GM23338 (cell line): ENCODE results near the gene AGPS. TPM values are rescaled to one million over a fixed set of nuclear protein-coding genes. Genes with fewer than 3 reads are reported as not detected.

ENCODE experiments used
- ATAC-seq: fragments of 200-7000 bp; cut with Tn5 transposase; 3 replicates; pipeline ENCODE4 v1.9.1; 2020
- DNase-seq: peaks from one replicate; pipeline ENCODE4 v3.0.0-alpha.2; 2015; ENCODE audit warnings: low spot score
- H2AFZ ChIP-seq: fragments of 200-600 bp; sonication (generic); 2 replicates; pipeline ENCODE4 v1.8.0; 2016; ENCODE audit warnings: antibody characterized with exemption, mild to moderate bottlenecking, moderate library complexity
- H3F3A ChIP-seq: fragments of 200-600 bp; sonication (generic); replicated peaks from 2 replicates; pipeline ENCODE4 v1.8.0; 2017; ENCODE audit warnings: antibody characterized with exemption, mixed run types, low read depth
- H3K27ac ChIP-seq: fragments of 200-600 bp; sonication (generic); 2 replicates; pipeline ENCODE4 v1.6.1; 2016; ENCODE audit warnings: low read depth
- H3K27me3 ChIP-seq: fragments of 200-600 bp; sonication (generic); 2 replicates; pipeline ENCODE4 v1.8.0; 2016; ENCODE audit warnings: mild to moderate bottlenecking, mixed run types, moderate library complexity; ENCODE audit not compliant: insufficient read depth
- H3K36me3 ChIP-seq: fragments of 200-600 bp; sonication (generic); 2 replicates; pipeline ENCODE4 v1.8.0; 2016; ENCODE audit warnings: mild to moderate bottlenecking; ENCODE audit not compliant: insufficient read depth
- H3K4me1 ChIP-seq: fragments of 200-600 bp; sonication (generic); 2 replicates; pipeline ENCODE4 v1.8.0; 2016; ENCODE audit warnings: mild to moderate bottlenecking, moderate library complexity; ENCODE audit not compliant: insufficient read depth
- H3K4me2 ChIP-seq: fragments of 200-600 bp; sonication (generic); 2 replicates; pipeline ENCODE4 v1.7.1; 2017; ENCODE audit warnings: mixed run types
- H3K4me3 ChIP-seq: fragments of 200-600 bp; sonication (generic); 2 replicates; pipeline ENCODE4 v1.6.1; 2016; ENCODE audit warnings: mixed run types
- H3K79me2 ChIP-seq: fragments of 200-600 bp; sonication (generic); replicated peaks from 2 replicates; pipeline ENCODE4 v1.8.0; 2017; ENCODE audit warnings: mild to moderate bottlenecking; ENCODE audit not compliant: insufficient read depth
- H3K9me2 ChIP-seq: fragments of 200-600 bp; sonication (generic); 2 replicates; pipeline ENCODE4 v1.8.0; 2017; ENCODE audit not compliant: insufficient read depth
- H4K20me1 ChIP-seq: fragments of 200-600 bp; sonication (generic); replicated peaks from 2 replicates; pipeline ENCODE4 v1.8.0; 2017; ENCODE audit warnings: mild to moderate bottlenecking; ENCODE audit not compliant: insufficient read depth
- H3K27ac Mint-ChIP-seq: 2 replicates; pipeline ENCODE4 v1.8.0; 2020; ENCODE audit warnings: inconsistent platforms, mild to moderate bottlenecking, moderate library complexity, mixed read lengths
- H3K27me3 Mint-ChIP-seq: 3 replicates; pipeline ENCODE4 v1.8.0; 2022; ENCODE audit warnings: low read depth, mild to moderate bottlenecking, moderate library complexity, mixed read lengths, inconsistent platforms; ENCODE audit not compliant: insufficient read depth, poor library complexity
- H3K36me3 Mint-ChIP-seq: 3 replicates; pipeline ENCODE4 v1.8.0; 2021; ENCODE audit warnings: low read depth, mild to moderate bottlenecking, inconsistent platforms, moderate library complexity, mixed read lengths
- H3K4me1 Mint-ChIP-seq: 3 replicates; pipeline ENCODE4 v1.8.0; 2020; ENCODE audit warnings: mild to moderate bottlenecking, inconsistent platforms, mixed read lengths
- H3K4me3 Mint-ChIP-seq: 3 replicates; pipeline ENCODE4 v1.8.0; 2021; ENCODE audit warnings: moderate library complexity, mild to moderate bottlenecking, inconsistent platforms, mixed read lengths
- H3K9me3 Mint-ChIP-seq: 3 replicates; pipeline ENCODE4 v1.8.0; 2020; ENCODE audit warnings: moderate library complexity, mild to moderate bottlenecking, inconsistent platforms, mixed read lengths
- CREB1 ChIP-seq: fragments of 250-450 bp; sonication (Bioruptor Pico); IDR thresholded peaks from 2 replicates; pipeline ENCODE4 v1.5.0; 2020; ENCODE audit warnings: low read depth, mild to moderate bottlenecking, moderate library complexity
- CTCF ChIP-seq, 2 experiments: fragments of 200-600 bp in 1 of 2; sonication (generic) in 1 of 2; conservative IDR thresholded peaks; 2 replicates each; pipeline versions ENCODE4 v1.5.1 to v1.6.1; 2016 to 2017; ENCODE audit warnings: antibody characterized with exemption in 2 of 2, low read depth in 2 of 2, mild to moderate bottlenecking in 2 of 2, moderate library complexity in 1 of 2
- ETS1 ChIP-seq: IDR thresholded peaks from 2 replicates; pipeline ENCODE4 v1.6.1; 2016; ENCODE audit warnings: antibody characterized with exemption
- EZH2 ChIP-seq: fragments of 200-600 bp; sonication (generic); IDR thresholded peaks from one replicate; pipeline ENCODE4 v1.8.0; 2017; ENCODE audit warnings: antibody characterized with exemption, mild to moderate bottlenecking, low read depth; ENCODE audit not compliant: unreplicated experiment
- EZH2phosphoT487 ChIP-seq: fragments of 200-600 bp; sonication (generic); IDR thresholded peaks from one replicate; pipeline ENCODE4 v1.8.1; 2018; ENCODE audit warnings: antibody characterized with exemption; ENCODE audit not compliant: unreplicated experiment
- JUNB ChIP-seq: IDR thresholded peaks from one replicate; pipeline ENCODE4 v1.6.1; 2016; ENCODE audit warnings: antibody characterized with exemption; ENCODE audit not compliant: unreplicated experiment
- NANOG ChIP-seq: IDR thresholded peaks from 2 replicates; pipeline ENCODE4 v1.6.1; 2016; ENCODE audit warnings: antibody characterized with exemption, borderline replicate concordance
- POLR2AphosphoS5 ChIP-seq: IDR thresholded peaks from 2 replicates; pipeline ENCODE4 v1.6.1; 2016; ENCODE audit warnings: antibody characterized with exemption, low read depth
- REST ChIP-seq: IDR thresholded peaks from one replicate; pipeline ENCODE4 v1.6.1; 2018; ENCODE audit warnings: antibody characterized with exemption; ENCODE audit not compliant: unreplicated experiment
- ZNF331 ChIP-seq: fragments of 250-450 bp; sonication (Bioruptor Pico); IDR thresholded peaks from 2 replicates; pipeline ENCODE4 v1.5.0; 2020; ENCODE audit warnings: low read depth, mild to moderate bottlenecking, moderate library complexity
- polyA plus RNA-seq: library from polyadenylated mRNA; unstranded; fragments of >200 nt; fragmentation: Nextera tagmentation; extraction: Ambion mirVana; gene quantifications from 2 replicates; pipeline ENCODE4 v1.2.1, GENCODE V29; 2016
- total RNA-seq: library from RNA; depleted of rRNA; stranded (reverse); fragments of >200 nt; shearing (Covaris generic); gene quantifications from 2 replicates; pipeline ENCODE4 v1.2.3, GENCODE V29; 2014

The AGPS gene
- total and polyA plus RNA-seq, 2 experiments from 2014 or later: 14.6 to 73.2 TPM

GRCh38 chr2:177588671-177589070 is 196.1 kb downstream of the AGPS start:
- ATAC-seq: no peak
- Histone ChIP-seq H3K9me2 (no peaks in the 10 kb centered on the region), H3K36me3 (no peaks in the 10 kb centered on the region), H3F3A (no peaks in the 10 kb centered on the region), H3K4me2 (no peak overlapping the region), H3K27me3 (no peaks in the 10 kb centered on the region), H3K79me2 (no peaks in the 10 kb centered on the region), H3K4me3 (no peak overlapping the region), H3K27ac (no peak overlapping the region), H3K4me1 (no peaks in the 10 kb centered on the region), H4K20me1 (no peaks in the 10 kb centered on the region), H2AFZ (no peak overlapping the region)
- Mint-ChIP-seq H3K36me3 (no peaks in the 10 kb centered on the region), H3K4me1 (no peaks in the 10 kb centered on the region; the same call in 2 of the 3 replicates), H3K27me3 (peaks cover under 1% of the 10 kb centered on the region), H3K4me3 (no peak overlapping the region), H3K27ac (no peak overlapping the region), H3K9me3 (no peaks in the 10 kb centered on the region)
- TF ChIP-seq JUNB (no peak), CTCF (conservative IDR thresholded peaks at IDR 0.05; ENCODE audit: low read depth in 2 of 2) (no peak), EZH2phosphoT487 (no peak), POLR2AphosphoS5 (no peak), REST (no peak), NANOG (no peak), ZNF331 (CRISPR knock-in tag) (no peak), EZH2 (no peak), ETS1 (no peak), CREB1 (CRISPR knock-in tag) (no peak)
- DNase-seq: no peak

GRCh38 chr2:177589186-177589585 is 196.6 kb downstream of the AGPS start:
- no peaks in the 10 kb centered on the region for H3F3A ChIP-seq
- Mint-ChIP-seq H3K9me3 (no peaks in the 10 kb centered on the region), H3K4me1 (no peaks in the 10 kb centered on the region; the same call in 2 of the 3 replicates), H3K4me3 (no peak overlapping the region), H3K27ac (no peak overlapping the region), H3K27me3 (peaks cover 1% of the 10 kb centered on the region), H3K36me3 (no peaks in the 10 kb centered on the region)
- no peak overlapping the region for H3K4me2 ChIP-seq
- H3K9me2 ChIP-seq: no peaks in the 10 kb centered on the region
- H3K79me2 ChIP-seq: no peaks in the 10 kb centered on the region
- no peak overlapping the region for H2AFZ ChIP-seq
- no peak overlapping the region for H3K4me3 ChIP-seq
- ATAC-seq: no peak
- H4K20me1 ChIP-seq: no peaks in the 10 kb centered on the region
- no peaks in the 10 kb centered on the region for H3K27me3 ChIP-seq
- H3K4me1 ChIP-seq: no peaks in the 10 kb centered on the region
- no peak overlapping the region for H3K27ac ChIP-seq
- no peak for DNase-seq
- no peaks in the 10 kb centered on the region for H3K36me3 ChIP-seq
- TF ChIP-seq CREB1 (CRISPR knock-in tag) (no peak), JUNB (no peak), NANOG (no peak)
